ENCODE results near the gene FOXO3.

DNA sequence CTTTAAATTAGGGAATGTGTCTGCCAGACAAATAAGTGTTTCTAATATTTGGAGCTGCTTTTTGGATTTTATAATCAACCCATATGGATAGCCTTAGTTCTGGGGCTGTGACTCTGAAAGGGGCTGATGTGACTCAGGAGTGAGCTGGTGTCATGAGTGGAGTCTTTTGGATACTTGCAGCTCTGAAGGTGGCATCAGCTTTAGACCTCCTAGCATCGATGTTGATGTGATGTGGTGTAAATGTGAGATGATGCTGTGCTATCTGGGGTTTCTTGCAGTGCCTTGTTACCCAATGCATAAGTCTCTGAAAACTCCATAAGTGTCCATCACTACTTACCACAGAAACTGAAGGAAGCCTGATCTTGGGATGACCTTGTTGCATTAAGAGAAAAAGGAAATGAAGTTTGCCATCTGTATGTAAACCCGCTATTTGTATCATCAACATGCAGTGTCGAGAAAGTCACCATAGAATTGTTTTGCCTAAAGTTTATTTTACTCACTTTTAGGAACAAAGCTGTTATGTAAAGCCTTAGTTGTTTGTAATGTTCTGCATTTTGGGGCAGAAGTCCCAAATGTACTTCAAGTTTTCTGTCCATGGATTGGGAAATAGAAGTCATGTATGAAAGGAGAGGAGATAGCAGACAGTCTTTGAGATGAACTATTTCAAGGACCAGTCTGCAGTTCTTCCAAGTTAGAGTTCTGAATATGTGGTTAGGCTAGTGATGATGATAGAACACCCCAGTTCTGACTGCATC is 8.0 kb downstream of the FOXO3 start:
- TF ChIP-seq POLR2A (IDR thresholded peaks at IDR 0.05) (no peak), CTCF (IDR thresholded peaks at IDR 0.05) (no peak)

All from testis (tissue), 2 donors.